NCI-H524 treated with DMSO at 0.1 percent for 48 hours (cell line): ENCODE measurements around the gene ABCA1.
"Not testable (repeated sequence)": the region's sequence is repeated elsewhere in the genome, so short reads cannot be mapped to it uniquely, and the experiment has no call there.

Experiments
- DNase-seq: peaks from one replicate; lab custom pipeline; 2025; lab: John Stamatoyannopoulos, UW

ABCA1 gene

GRCh38 chr9:104950838-104951237 is 22.9 kb upstream of the ABCA1 start:
- no peak for DNase-seq

GRCh38 chr9:104948277-104948676 is 20.3 kb upstream of the ABCA1 start:
- no peak for DNase-seq

GRCh38 chr9:104944871-104945270 is 16.9 kb upstream of the ABCA1 start:
- no peak for DNase-seq

- DNase-seq: no peak
These were observed 16.4 kb upstream of the ABCA1 start for GRCh38 chr9:104944356-104944755.

GRCh38 chr9:104941597-104941996 is 13.6 kb upstream of the ABCA1 start:
- no peak for DNase-seq

- no peak for DNase-seq
These were observed 8.3 kb upstream of the ABCA1 start for GRCh38 chr9:104936291-104936690.

GRCh38 chr9:104935501-104935810 is 7.5 kb upstream of the ABCA1 start:
- DNase-seq: not testable (repeated sequence)

GRCh38 chr9:104934691-104935500 is 6.9 kb upstream of the ABCA1 start:
- DNase-seq: no peak

- not testable (repeated sequence) for DNase-seq
These were observed 5.1 kb upstream of the ABCA1 start for GRCh38 chr9:104933091-104933490.

GRCh38 chr9:104931256-104931655 is 3.3 kb upstream of the ABCA1 start:
- DNase-seq: no peak

- DNase-seq: no peak
These were observed 591 bp downstream of the ABCA1 start for GRCh38 chr9:104927216-104927911.

GRCh38 chr9:104923740-104924139 is 4.2 kb downstream of the ABCA1 start:
- no peak for DNase-seq

GRCh38 chr9:104923289-104923688 is 4.7 kb downstream of the ABCA1 start:
- DNase-seq: no peak

GRCh38 chr9:104922748-104923147 is 5.2 kb downstream of the ABCA1 start:
- DNase-seq: not testable (repeated sequence)

GRCh38 chr9:104921067-104921741 is 6.8 kb downstream of the ABCA1 start:
- DNase-seq: no peak

- DNase-seq: no peak
These were observed 12.2 kb downstream of the ABCA1 start for GRCh38 chr9:104915753-104916152.

- DNase-seq: no peak
These were observed 12.9 kb downstream of the ABCA1 start for GRCh38 chr9:104915049-104915448.

GRCh38 chr9:104914466-104914865 is 13.5 kb downstream of the ABCA1 start:
- DNase-seq: no peak

- no peak for DNase-seq
These were observed 15.3 kb downstream of the ABCA1 start for GRCh38 chr9:104912606-104913005.

- no peak for DNase-seq
These were observed 16.8 kb downstream of the ABCA1 start for GRCh38 chr9:104911032-104911607.

GRCh38 chr9:104907278-104907951 is 20.5 kb downstream of the ABCA1 start:
- DNase-seq: no peak
